Choroid plexus epithelial cell (primary cell): ENCODE results near the gene EML2.
A peak's percentile ranks its signal among the peaks of the same experiment; 100 is the strongest.

ENCODE experiments used
- DNase-seq: peaks from one replicate; pipeline ENCODE4 v3.0.0-alpha.2; 2010; ENCODE audit warnings: low read depth
- H3K4me3 ChIP-seq: 2 replicates; pipeline ENCODE4 v1.5.1; 2011; ENCODE audit warnings: low read depth, mild to moderate bottlenecking, control low read depth, low read length, moderate library complexity
- CTCF ChIP-seq: conservative IDR thresholded peaks from 2 replicates; pipeline ENCODE4 v1.5.1; 2011; ENCODE audit warnings: low read depth, mild to moderate bottlenecking, control low read depth, inconsistent platforms, low read length, moderate library complexity

Gene EML2

GRCh38 chr19:45641274-45642105 lies 2.3 kb upstream of the EML2 start:
- H3K4me3 ChIP-seq, result peak overlapping the region; percentile 51
- DNase-seq, result peak; percentile 83
- no peak for TF ChIP-seq CTCF

- no peak for DNase-seq
- TF ChIP-seq CTCF, result no peak
- H3K4me3 ChIP-seq, result peak overlapping the region; percentile 51
These were observed 1.7 kb upstream of the EML2 start for GRCh38 chr19:45640849-45641273.

GRCh38 chr19:45637890-45638667 lies 1.1 kb downstream of the EML2 start:
- DNase-seq, result peak; percentile 68
- peak overlapping the region; percentile 82 for H3K4me3 ChIP-seq
- TF ChIP-seq CTCF, result no peak

GRCh38 chr19:45636902-45637301 lies 2.3 kb downstream of the EML2 start:
- no peak overlapping the region for H3K4me3 ChIP-seq
- no peak for DNase-seq
- no peak for TF ChIP-seq CTCF

- TF ChIP-seq CTCF, result no peak
- DNase-seq, result no peak
- no peak overlapping the region for H3K4me3 ChIP-seq
These were observed 2.9 kb downstream of the EML2 start for GRCh38 chr19:45636275-45636674.

- no peak for TF ChIP-seq CTCF
- peak; percentile 81 for DNase-seq
- no peak overlapping the region for H3K4me3 ChIP-seq
These were observed 6.6 kb downstream of the EML2 start for GRCh38 chr19:45632468-45633196.
